BJ (cell line): ENCODE measurements around the gene GALNT17. TPM values are rescaled to one million over a fixed set of nuclear protein-coding genes. Genes with fewer than 3 reads are reported as not detected.

Experiments used
- CTCF ChIA-PET: fragments of 350-600 bp; formaldehyde crosslinking; extraction: SDS; loops from one replicate; lab custom pipeline; 2021; ENCODE audit warnings: antibody characterized with exemption, inconsistent platforms; lab: Yijun Ruan, JAX
- POLR2A ChIA-PET: fragments of 300-600 bp; sonication (Branson Sonifier 250); formaldehyde crosslinking; extraction: SDS; loops from one replicate; lab custom pipeline; 2021; ENCODE audit warnings: antibody characterized with exemption; lab: Charles Lee
- DNase-seq: peaks from one replicate; pipeline ENCODE4 v3.0.0-alpha.2; 2011; ENCODE audit warnings: low read depth
- H3K27me3 ChIP-seq: 2 replicates; pipeline ENCODE4 v1.6.0; 2011; ENCODE audit warnings: low read length; ENCODE audit not compliant: control insufficient read depth, insufficient read depth
- H3K36me3 ChIP-seq: 2 replicates; pipeline ENCODE4 v1.5.1; 2011; ENCODE audit warnings: low read length; ENCODE audit not compliant: control insufficient read depth, insufficient read depth
- H3K4me3 ChIP-seq: 2 replicates; pipeline ENCODE4 v1.5.1; 2011; ENCODE audit warnings: low read depth, mild to moderate bottlenecking, control low read depth, low read length
- CTCF ChIP-seq: IDR thresholded peaks from 2 replicates; pipeline ENCODE4 v1.5.1; 2011; ENCODE audit warnings: low read depth, mild to moderate bottlenecking, control low read depth, inconsistent platforms, low read length, moderate library complexity; ENCODE audit not compliant: insufficient read depth
- polyA plus RNA-seq: library from polyadenylated mRNA; depleted of rRNA; stranded (reverse); fragments of >200 nt; gene quantifications from 2 replicates; pipeline ENCODE4 v1.2.3, GENCODE V29; 2011

Gene GALNT17
- polyA plus RNA-seq, 1 experiment: not detected

DNA sequence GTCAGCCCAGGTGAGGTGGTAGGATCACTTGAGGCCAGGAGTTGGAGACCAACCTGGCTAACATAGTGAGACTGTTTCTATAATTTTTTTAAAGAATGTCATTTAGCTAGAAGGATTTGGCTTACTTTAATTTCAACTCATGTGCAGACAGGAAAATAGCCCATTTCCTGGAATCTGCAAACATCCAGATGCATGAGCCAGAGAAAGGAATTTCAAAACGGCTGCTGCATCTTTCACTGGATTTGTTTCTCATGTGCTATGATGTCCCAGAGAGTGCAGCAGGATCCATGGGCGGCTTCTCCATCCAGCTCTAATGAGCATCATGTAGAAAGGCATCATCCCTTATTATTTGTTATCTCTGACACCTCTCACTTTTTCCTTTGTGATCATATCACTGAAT is 149.3 kb downstream of the GALNT17 start:
- no peak for TF ChIP-seq CTCF
- CTCF ChIA-PET: no interaction called here
- no peaks in the 10 kb centered on the region for H3K36me3 ChIP-seq
- POLR2A ChIA-PET: no interaction called here
- DNase-seq: no peak
- H3K4me3 ChIP-seq: no peak overlapping the region
- H3K27me3 ChIP-seq: no peaks in the 10 kb centered on the region

- no peak overlapping the region for H3K4me3 ChIP-seq
- no peaks in the 10 kb centered on the region for H3K36me3 ChIP-seq
- ChIA-PET CTCF (no interaction called here), POLR2A (no interaction called here)
- no peaks in the 10 kb centered on the region for H3K27me3 ChIP-seq
- no peak for DNase-seq
- TF ChIP-seq CTCF: no peak
Observed at GRCh38 chr7:71283802-71284201, 151.9 kb downstream of the GALNT17 start.

DNA sequence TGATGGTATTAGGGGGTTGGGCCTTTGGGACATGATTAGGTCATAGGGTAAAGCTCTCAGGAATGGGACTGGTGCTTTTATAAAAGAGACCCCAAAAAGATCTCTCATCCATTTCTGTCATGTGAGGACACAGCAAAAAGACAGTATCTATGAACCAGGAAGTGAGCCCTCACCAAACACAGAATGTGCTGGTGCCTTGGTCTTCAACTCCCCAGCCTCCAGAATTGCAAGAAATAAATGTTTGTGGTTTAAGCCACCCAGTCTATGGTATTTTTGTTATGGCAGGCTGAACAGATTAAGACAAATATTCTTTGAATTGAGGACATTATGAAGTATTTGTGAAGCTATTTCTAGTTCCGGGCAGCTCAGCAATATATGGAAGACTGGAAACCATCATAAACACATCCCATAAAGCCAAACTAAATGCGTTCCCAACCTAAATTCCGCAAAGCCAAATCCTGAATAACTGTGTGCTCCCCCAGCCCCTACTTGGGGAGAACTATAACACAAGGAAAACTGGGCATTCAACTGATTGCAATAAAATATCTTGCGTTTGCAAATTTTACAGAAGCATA is 153.7 kb downstream of the GALNT17 start:
- ChIA-PET CTCF (no interaction called here), POLR2A (no interaction called here)
- Histone ChIP-seq H3K4me3 (no peak overlapping the region), H3K36me3 (no peaks in the 10 kb centered on the region), H3K27me3 (no peaks in the 10 kb centered on the region)
- no peak for DNase-seq
- no peak for TF ChIP-seq CTCF

DNA sequence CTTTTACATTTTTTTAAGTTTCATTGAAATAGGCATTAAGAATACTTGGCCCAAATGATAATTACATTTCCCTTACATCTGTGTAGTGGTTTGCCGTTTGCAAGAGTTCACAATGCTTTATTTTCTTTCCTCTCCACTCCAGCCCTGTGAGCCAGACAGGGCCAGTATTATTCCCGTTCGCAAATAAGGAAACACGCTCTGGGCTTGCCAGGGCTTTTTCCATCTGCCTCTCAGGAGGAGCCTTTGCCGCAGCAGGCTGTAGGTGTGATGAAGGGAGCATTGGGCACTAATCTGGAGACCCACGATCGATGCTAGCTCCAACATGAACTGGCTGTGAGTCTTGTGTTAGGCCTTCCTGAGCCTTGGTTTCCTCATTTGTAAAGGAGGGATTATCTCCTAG is 154.4 kb downstream of the GALNT17 start:
- CTCF ChIA-PET: no interaction called here
- DNase-seq: no peak
- POLR2A ChIA-PET: no interaction called here
- H3K36me3 ChIP-seq: no peaks in the 10 kb centered on the region
- no peaks in the 10 kb centered on the region for H3K27me3 ChIP-seq
- no peak for TF ChIP-seq CTCF
- H3K4me3 ChIP-seq: no peak overlapping the region

- Histone ChIP-seq H3K4me3 (no peak overlapping the region), H3K27me3 (no peaks in the 10 kb centered on the region), H3K36me3 (no peaks in the 10 kb centered on the region)
- no peak for DNase-seq
- no peak for TF ChIP-seq CTCF
- ChIA-PET CTCF (no interaction called here), POLR2A (no interaction called here)
Observed at GRCh38 chr7:71286924-71287323, 155.0 kb downstream of the GALNT17 start.
